Measurements from ENCODE around the gene ZFR. TPM values are rescaled to one million over a fixed set of nuclear protein-coding genes. Genes with fewer than 3 reads are reported as not detected.

The ZFR gene
- total and polyA plus RNA-seq, 4 donors = 40.4 to 64.9 (median 59.4) TPM

DNA sequence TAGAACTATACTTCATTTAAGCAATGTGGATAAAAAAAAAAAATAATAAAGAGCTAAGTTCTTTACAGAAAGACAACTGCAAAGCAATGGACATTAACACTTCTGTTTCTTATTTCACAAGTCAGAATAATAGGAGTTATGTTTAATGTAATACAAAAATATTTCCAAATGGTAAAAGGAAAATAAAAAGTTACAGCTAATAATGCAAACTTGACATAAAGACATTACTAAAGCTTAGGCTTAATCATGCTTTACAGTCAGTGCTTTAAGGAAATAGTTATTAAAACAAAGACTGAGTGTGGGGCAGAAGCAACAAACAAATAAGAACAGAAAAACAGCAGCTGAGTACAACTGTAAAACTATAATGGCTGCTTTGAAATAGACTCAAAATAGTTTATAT, 56.7 kb downstream of the ZFR start:
- Histone ChIP-seq H3K27me3 (ENCODE audit: control insufficient read depth in 1 of 2, insufficient read depth in 2 of 2, low read length in 1 of 2) (no peaks in the 10 kb centered on the region), H3K36me3 (ENCODE audit: control insufficient read depth in 1 of 2, insufficient read depth in 2 of 2, low read length in 1 of 2) (peaks cover 0 to 2% of the 10 kb centered on the region in 2 donors), H3K27ac (ENCODE audit: low read depth in 1 of 2, low read length in 2 of 2) (no peak overlapping the region), H3K4me1 (ENCODE audit: control insufficient read depth in 1 of 2, insufficient read depth in 2 of 2, low read length in 2 of 2) (no peaks in the 10 kb centered on the region), H3K9me3 (ENCODE audit: control insufficient read depth, low read length) (no peaks in the 10 kb centered on the region), H3K4me3 (ENCODE audit: low read length in 2 of 2) (no peak overlapping the region)
- no peak for DNase-seq
- intact Hi-C loops (cut with DNase I) = no loop called here
- ATAC-seq (ENCODE audit: low FRiP score) = no peak

DNA sequence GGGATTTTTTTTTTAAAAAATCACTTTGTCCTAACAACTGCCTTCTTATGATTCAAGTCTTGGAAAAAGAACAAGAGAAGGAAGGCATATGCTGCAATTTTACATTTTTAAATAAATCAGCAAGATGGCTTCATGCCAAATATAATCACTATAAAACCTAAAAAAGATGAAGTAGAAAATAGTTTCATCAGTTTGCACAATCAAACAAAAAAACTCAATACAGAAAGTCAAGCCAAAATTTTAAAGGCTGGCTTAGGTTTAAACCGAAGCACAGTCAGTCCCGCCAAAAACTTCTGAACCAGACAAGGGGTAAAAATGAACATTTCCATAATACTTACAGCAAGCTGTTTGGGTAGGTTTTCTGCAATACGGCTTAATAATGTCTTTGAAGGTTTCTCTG, 57.3 kb downstream of the ZFR start:
- intact Hi-C loops (cut with DNase I) = no loop called here
- 4 to 12% methylated on average over 3 of the region's 3 CpGs for WGBS, 2 donors
- Histone ChIP-seq H3K9me3 (ENCODE audit: control insufficient read depth, low read length) (no peaks in the 10 kb centered on the region), H3K27ac (ENCODE audit: low read depth in 1 of 2, low read length in 2 of 2) (no peak overlapping the region), H3K36me3 (ENCODE audit: control insufficient read depth in 1 of 2, insufficient read depth in 2 of 2, low read length in 1 of 2) (peaks cover 0 to 2% of the 10 kb centered on the region in 2 donors), H3K27me3 (ENCODE audit: control insufficient read depth in 1 of 2, insufficient read depth in 2 of 2, low read length in 1 of 2) (no peaks in the 10 kb centered on the region), H3K4me1 (ENCODE audit: control insufficient read depth in 1 of 2, insufficient read depth in 2 of 2, low read length in 2 of 2) (no peaks in the 10 kb centered on the region), H3K4me3 (ENCODE audit: low read length in 2 of 2) (no peak overlapping the region)
- ATAC-seq (ENCODE audit: low FRiP score) (no peak), DNase-seq (no peak)

DNA sequence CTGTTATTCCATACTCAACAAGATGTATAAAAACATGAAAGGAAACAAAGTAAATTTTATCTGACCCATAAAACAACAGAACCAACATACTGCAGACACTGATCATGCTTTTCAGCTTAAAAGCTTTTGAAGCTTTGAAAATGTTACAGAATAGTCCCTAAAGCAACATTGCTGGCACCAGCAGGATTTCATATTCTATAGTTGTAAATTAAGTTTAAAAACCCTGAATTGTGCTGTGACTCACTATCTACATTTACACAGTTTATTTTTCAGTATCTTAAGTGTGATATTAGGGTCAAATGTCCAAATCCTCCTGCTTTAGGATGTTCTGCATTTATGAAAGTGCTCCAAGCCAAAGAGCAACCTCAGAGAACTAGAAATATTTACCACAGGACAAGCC, 59.9 kb downstream of the ZFR start:
- H3K27ac ChIP-seq (ENCODE audit: low read depth in 1 of 2, low read length in 2 of 2) = no peak overlapping the region
- no peak overlapping the region for H3K4me3 ChIP-seq (ENCODE audit: low read length in 2 of 2)
- no peaks in the 10 kb centered on the region for H3K4me1 ChIP-seq (ENCODE audit: control insufficient read depth in 1 of 2, insufficient read depth in 2 of 2, low read length in 2 of 2)
- ATAC-seq (ENCODE audit: low FRiP score) (no peak), DNase-seq (no peak)
- H3K36me3 ChIP-seq (ENCODE audit: control insufficient read depth in 1 of 2, insufficient read depth in 2 of 2, low read length in 1 of 2) = peaks cover 0 to 2% of the 10 kb centered on the region in 2 donors
- intact Hi-C loops (cut with DNase I) = no loop called here
- H3K27me3 ChIP-seq (ENCODE audit: control insufficient read depth in 1 of 2, insufficient read depth in 2 of 2, low read length in 1 of 2) = no peaks in the 10 kb centered on the region
- no peaks in the 10 kb centered on the region for H3K9me3 ChIP-seq (ENCODE audit: control insufficient read depth, low read length)

- peaks cover 0 to 2% of the 10 kb centered on the region in 2 donors for H3K36me3 ChIP-seq (ENCODE audit: control insufficient read depth in 1 of 2, insufficient read depth in 2 of 2, low read length in 1 of 2)
- H3K27me3 ChIP-seq (ENCODE audit: control insufficient read depth in 1 of 2, insufficient read depth in 2 of 2, low read length in 1 of 2) = no peaks in the 10 kb centered on the region
These were observed 61.0 kb downstream of the ZFR start for GRCh38 chr5:32383586-32383985.

DNA sequence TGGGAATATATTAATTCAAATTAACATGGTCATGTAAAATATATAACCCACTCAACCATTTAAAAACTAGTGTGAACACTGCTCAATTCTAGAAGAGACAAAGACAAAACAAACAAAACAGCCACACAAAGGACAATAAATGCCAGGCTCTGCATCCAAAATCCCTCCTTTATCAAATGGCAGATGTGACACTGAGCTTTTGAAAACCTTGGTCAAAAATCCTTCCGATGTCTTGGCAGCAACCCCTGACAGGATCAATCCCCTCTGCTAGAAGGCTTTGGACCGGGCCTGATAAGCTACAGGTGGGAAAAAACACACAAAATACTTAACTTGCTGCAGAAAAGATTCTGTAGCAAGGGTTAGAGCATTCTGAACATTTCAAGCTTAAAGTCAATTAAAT, 61.5 kb downstream of the ZFR start:
- H3K4me3 ChIP-seq (ENCODE audit: low read length in 2 of 2) = no peak overlapping the region
- no peak for DNase-seq
- H3K4me1 ChIP-seq (ENCODE audit: control insufficient read depth in 1 of 2, insufficient read depth in 2 of 2, low read length in 2 of 2) = no peaks in the 10 kb centered on the region
- no peak overlapping the region for H3K27ac ChIP-seq (ENCODE audit: low read depth in 1 of 2, low read length in 2 of 2)
- WGBS, 2 donors = 93 to 97% methylated on average over 2 of the region's 2 CpGs
- H3K27me3 ChIP-seq (ENCODE audit: control insufficient read depth in 1 of 2, insufficient read depth in 2 of 2, low read length in 1 of 2) = no peaks in the 10 kb centered on the region
- H3K9me3 ChIP-seq (ENCODE audit: control insufficient read depth, low read length) = no peaks in the 10 kb centered on the region
- peaks cover 0 to 2% of the 10 kb centered on the region in 2 donors for H3K36me3 ChIP-seq (ENCODE audit: control insufficient read depth in 1 of 2, insufficient read depth in 2 of 2, low read length in 1 of 2)
- intact Hi-C loops (cut with DNase I) = no loop called here
- no peak for ATAC-seq (ENCODE audit: low FRiP score)

More at GRCh38 chr5:32383586-32383985, 61.0 kb downstream of the ZFR start:
- Histone ChIP-seq H3K4me1 (ENCODE audit: control insufficient read depth in 1 of 2, insufficient read depth in 2 of 2, low read length in 2 of 2) (no peaks in the 10 kb centered on the region), H3K9me3 (ENCODE audit: control insufficient read depth, low read length) (no peaks in the 10 kb centered on the region), H3K4me3 (ENCODE audit: low read length in 2 of 2) (no peak overlapping the region), H3K27ac (ENCODE audit: low read depth in 1 of 2, low read length in 2 of 2) (no peak overlapping the region)
- DNase-seq (no peak), ATAC-seq (ENCODE audit: low FRiP score) (no peak)
- intact Hi-C loops (cut with DNase I) = no loop called here
- 88 to 90% methylated on average over 3 of the region's 3 CpGs for WGBS, 2 donors

DNA sequence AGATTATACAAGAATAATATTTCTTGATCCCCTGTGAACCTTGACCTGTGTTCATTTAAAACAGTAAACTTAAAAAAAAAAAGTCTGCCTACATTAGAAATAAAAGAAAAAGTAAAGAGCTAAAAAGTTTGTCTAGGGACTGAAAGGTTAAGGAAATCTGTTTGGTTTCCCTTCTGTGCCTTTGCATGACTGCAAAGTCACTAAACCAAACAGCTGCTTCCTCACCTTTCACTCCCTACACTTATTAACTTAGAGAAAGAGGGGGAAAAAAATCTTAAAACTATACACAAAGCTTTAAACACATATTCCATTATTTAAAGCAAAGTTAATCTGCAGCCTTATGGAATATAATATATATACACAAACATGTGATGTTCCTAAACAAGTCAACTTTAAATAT, 65.1 kb downstream of the ZFR start:
- Histone ChIP-seq H3K27me3 (ENCODE audit: control insufficient read depth in 1 of 2, insufficient read depth in 2 of 2, low read length in 1 of 2) (no peaks in the 10 kb centered on the region), H3K4me1 (ENCODE audit: control insufficient read depth in 1 of 2, insufficient read depth in 2 of 2, low read length in 2 of 2) (no peaks in the 10 kb centered on the region), H3K27ac (ENCODE audit: low read depth in 1 of 2, low read length in 2 of 2) (no peak overlapping the region), H3K9me3 (ENCODE audit: control insufficient read depth, low read length) (no peaks in the 10 kb centered on the region), H3K36me3 (ENCODE audit: control insufficient read depth in 1 of 2, insufficient read depth in 2 of 2, low read length in 1 of 2) (peaks cover 0 to 4% of the 10 kb centered on the region in 2 donors), H3K4me3 (ENCODE audit: low read length in 2 of 2) (no peak overlapping the region)
- intact Hi-C loops (cut with DNase I) = no loop called here
- DNase-seq (no peak), ATAC-seq (ENCODE audit: low FRiP score) (no peak)

GRCh38 chr5:32378966-32379365, 65.6 kb downstream of the ZFR start:
- Histone ChIP-seq H3K36me3 (ENCODE audit: control insufficient read depth in 1 of 2, insufficient read depth in 2 of 2, low read length in 1 of 2) (peaks cover 0 to 4% of the 10 kb centered on the region in 2 donors), H3K27ac (ENCODE audit: low read depth in 1 of 2, low read length in 2 of 2) (no peak overlapping the region), H3K4me3 (ENCODE audit: low read length in 2 of 2) (no peak overlapping the region), H3K27me3 (ENCODE audit: control insufficient read depth in 1 of 2, insufficient read depth in 2 of 2, low read length in 1 of 2) (no peaks in the 10 kb centered on the region), H3K4me1 (ENCODE audit: control insufficient read depth in 1 of 2, insufficient read depth in 2 of 2, low read length in 2 of 2) (no peaks in the 10 kb centered on the region), H3K9me3 (ENCODE audit: control insufficient read depth, low read length) (no peaks in the 10 kb centered on the region)
- WGBS, 2 donors = 65 to 77% methylated on average over 5 of the region's 5 CpGs
- no peak for DNase-seq
- intact Hi-C loops (cut with DNase I) = no loop called here
- no peak for ATAC-seq (ENCODE audit: low FRiP score)

DNA sequence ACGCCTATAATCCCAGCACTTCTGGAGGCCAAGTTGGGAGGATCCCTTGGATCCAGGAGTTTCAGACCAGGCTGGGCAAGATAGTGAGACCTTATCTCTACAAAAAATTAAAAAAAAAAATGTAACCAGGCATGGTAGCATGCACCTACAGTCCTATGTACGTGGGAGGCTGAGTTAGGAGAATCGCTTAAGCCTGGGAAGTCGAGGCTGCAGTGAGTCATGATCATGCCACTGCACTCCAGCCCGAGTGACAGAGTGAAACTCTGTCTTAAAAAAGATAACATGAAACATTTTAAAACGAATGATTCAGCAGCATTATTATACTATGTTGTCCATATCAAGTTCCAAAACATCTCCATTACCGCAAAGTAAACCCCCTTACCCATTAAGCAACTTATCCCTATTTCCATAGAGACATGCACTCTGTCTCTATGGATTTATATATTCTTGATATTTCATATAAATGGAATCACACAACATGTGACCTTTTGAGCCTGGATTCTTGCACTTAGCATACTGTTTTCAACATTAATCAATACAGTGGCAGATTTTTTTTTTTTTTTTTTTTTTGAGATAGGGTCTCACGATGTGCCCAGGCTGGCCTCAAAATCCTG, 74.9 kb downstream of the ZFR start:
- H3K27ac ChIP-seq (ENCODE audit: low read depth in 1 of 2, low read length in 2 of 2) = no peak overlapping the region
- no peaks in the 10 kb centered on the region for H3K9me3 ChIP-seq (ENCODE audit: control insufficient read depth, low read length)
- DNase-seq (no peak), ATAC-seq (ENCODE audit: low FRiP score) (no peak)
- H3K4me3 ChIP-seq (ENCODE audit: low read length in 2 of 2) = no peak overlapping the region
- intact Hi-C loops (cut with DNase I) = no loop called here
- H3K27me3 ChIP-seq (ENCODE audit: control insufficient read depth in 1 of 2, insufficient read depth in 2 of 2, low read length in 1 of 2) = no peaks in the 10 kb centered on the region
- 77 to 81% methylated on average over 8 of the region's 8 CpGs for WGBS, 2 donors
- H3K4me1 ChIP-seq (ENCODE audit: control insufficient read depth in 1 of 2, insufficient read depth in 2 of 2, low read length in 2 of 2) = no peaks in the 10 kb centered on the region
- peaks cover 0 to 2% of the 10 kb centered on the region in 2 donors for H3K36me3 ChIP-seq (ENCODE audit: control insufficient read depth in 1 of 2, insufficient read depth in 2 of 2, low read length in 1 of 2)

- intact Hi-C loops (cut with DNase I) = no loop called here
- no peaks in the 10 kb centered on the region for H3K27me3 ChIP-seq (ENCODE audit: control insufficient read depth in 1 of 2, insufficient read depth in 2 of 2, low read length in 1 of 2)
- H3K9me3 ChIP-seq (ENCODE audit: control insufficient read depth, low read length) = no peaks in the 10 kb centered on the region
- H3K36me3 ChIP-seq (ENCODE audit: control insufficient read depth in 1 of 2, insufficient read depth in 2 of 2, low read length in 1 of 2) = peaks cover 0 to 2% of the 10 kb centered on the region in 2 donors
- H3K4me1 ChIP-seq (ENCODE audit: control insufficient read depth in 1 of 2, insufficient read depth in 2 of 2, low read length in 2 of 2) = no peaks in the 10 kb centered on the region
- no peak for DNase-seq
- no peak for ATAC-seq (ENCODE audit: low FRiP score)
- WGBS, 2 donors = 73 to 76% methylated on average over 4 of the region's 4 CpGs
- H3K4me3 ChIP-seq (ENCODE audit: low read length in 2 of 2) = no peak overlapping the region
- H3K27ac ChIP-seq (ENCODE audit: low read depth in 1 of 2, low read length in 2 of 2) = no peak overlapping the region
These were observed 75.5 kb downstream of the ZFR start for GRCh38 chr5:32369032-32369431.
